ENCODE results near the gene SET.
"Not testable (repeated sequence)": the region's sequence is repeated elsewhere in the genome, so short reads cannot be mapped to it uniquely, and the experiment has no call there.

Gene SET, protein sequence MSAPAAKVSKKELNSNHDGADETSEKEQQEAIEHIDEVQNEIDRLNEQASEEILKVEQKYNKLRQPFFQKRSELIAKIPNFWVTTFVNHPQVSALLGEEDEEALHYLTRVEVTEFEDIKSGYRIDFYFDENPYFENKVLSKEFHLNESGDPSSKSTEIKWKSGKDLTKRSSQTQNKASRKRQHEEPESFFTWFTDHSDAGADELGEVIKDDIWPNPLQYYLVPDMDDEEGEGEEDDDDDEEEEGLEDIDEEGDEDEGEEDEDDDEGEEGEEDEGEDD

DNA sequence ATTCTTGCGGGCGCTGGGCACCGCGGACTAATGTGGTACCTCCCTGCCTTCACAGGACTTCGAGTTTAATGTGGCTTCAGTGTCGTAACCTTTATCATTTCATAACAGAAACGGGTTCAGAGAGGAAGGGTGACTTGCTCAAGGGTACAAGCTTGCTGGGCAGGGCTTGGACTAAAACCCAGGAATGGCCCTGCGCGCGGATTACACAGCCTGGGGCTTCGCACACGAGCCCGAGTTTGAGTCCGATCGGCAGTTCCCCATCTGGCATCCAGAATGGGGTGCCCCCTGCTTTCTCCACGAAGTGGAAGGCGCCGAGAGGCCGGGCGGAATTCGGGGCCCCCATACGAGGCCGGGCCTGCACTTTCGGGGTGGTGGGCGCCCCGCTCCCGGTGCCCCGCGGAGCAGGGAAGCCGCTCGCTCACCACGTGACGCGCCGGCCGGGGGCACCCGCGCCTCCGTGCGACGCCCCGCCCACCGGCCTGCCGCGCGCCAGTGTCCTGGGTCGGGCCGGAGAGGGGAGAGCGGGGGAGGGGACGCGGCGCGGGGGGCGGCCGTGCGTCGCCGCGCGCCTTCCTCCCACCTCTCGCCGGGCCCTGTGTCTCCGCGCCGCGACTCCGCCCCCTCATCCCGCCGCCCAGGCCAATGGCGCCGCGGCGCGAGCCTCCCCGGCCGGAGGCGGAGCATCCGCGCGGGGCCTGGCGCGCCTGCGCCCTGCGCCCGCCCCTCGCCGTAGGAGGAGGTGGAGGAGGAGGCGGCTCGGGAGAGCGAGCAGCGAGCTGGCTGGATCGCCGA lies at the start of gene SET:
Gene SET, plus strand, starts transcription at position 722 of the 792 bp plus-strand sequence. CDS start 361 bp downstream, outside the sequence.
- Histone ChIP-seq H3K27ac (ENCODE audit: low read depth, low read length) (peak within 1 kb of the TSS; percentile 94), H3K4me1 (ENCODE audit: control insufficient read depth, insufficient read depth, low read length) (peaks cover 16% of the 10 kb centered on the region; the same call in 1 of the 2 replicates), H3K36me3 (ENCODE audit: control insufficient read depth, insufficient read depth, low read length) (peaks cover 50% of the 10 kb centered on the region)

GRCh38 chr9:128640603-128641002 lies 48.4 kb upstream of the SET start:
- Histone ChIP-seq H3K4me1 (ENCODE audit: control insufficient read depth, insufficient read depth, low read length) (peaks cover 2% of the 10 kb centered on the region), H3K27me3 (ENCODE audit: control insufficient read depth, insufficient read depth, low read length) (no peaks in the 10 kb centered on the region), H3K4me3 (ENCODE audit: low read depth, low read length) (no peak overlapping the region), H3K36me3 (ENCODE audit: control insufficient read depth, insufficient read depth, low read length) (peaks cover 27% of the 10 kb centered on the region), H3K9me3 (ENCODE audit: control insufficient read depth, insufficient read depth, low read length) (no peaks in the 10 kb centered on the region), H3K9ac (ENCODE audit: low read depth, low read length) (no peak overlapping the region), H3K27ac (ENCODE audit: low read depth, low read length) (no peak overlapping the region)

More for the DNA sequence above, at the start of gene SET:
- H3K9me3 ChIP-seq (ENCODE audit: control insufficient read depth, insufficient read depth, low read length), result no peaks in the 10 kb centered on the region
- peak within 1 kb of the TSS; percentile 94 for H3K4me3 ChIP-seq (ENCODE audit: low read depth, low read length)
- H3K9ac ChIP-seq (ENCODE audit: low read depth, low read length), result peak within 1 kb of the TSS; percentile 93
- H3K27me3 ChIP-seq (ENCODE audit: control insufficient read depth, insufficient read depth, low read length), result no peaks in the 10 kb centered on the region

- H3K9ac ChIP-seq (ENCODE audit: low read depth, low read length), result no peak overlapping the region
- no peak overlapping the region for H3K4me3 ChIP-seq (ENCODE audit: low read depth, low read length)
- no peaks in the 10 kb centered on the region for H3K9me3 ChIP-seq (ENCODE audit: control insufficient read depth, insufficient read depth, low read length)
- H3K4me1 ChIP-seq (ENCODE audit: control insufficient read depth, insufficient read depth, low read length), result no peaks in the 10 kb centered on the region
- no peak overlapping the region for H3K27ac ChIP-seq (ENCODE audit: low read depth, low read length)
- H3K36me3 ChIP-seq (ENCODE audit: control insufficient read depth, insufficient read depth, low read length), result peaks cover 22% of the 10 kb centered on the region
- H3K27me3 ChIP-seq (ENCODE audit: control insufficient read depth, insufficient read depth, low read length), result no peaks in the 10 kb centered on the region
Measured at GRCh38 chr9:128642675-128643245, 46.3 kb upstream of the SET start.

DNA sequence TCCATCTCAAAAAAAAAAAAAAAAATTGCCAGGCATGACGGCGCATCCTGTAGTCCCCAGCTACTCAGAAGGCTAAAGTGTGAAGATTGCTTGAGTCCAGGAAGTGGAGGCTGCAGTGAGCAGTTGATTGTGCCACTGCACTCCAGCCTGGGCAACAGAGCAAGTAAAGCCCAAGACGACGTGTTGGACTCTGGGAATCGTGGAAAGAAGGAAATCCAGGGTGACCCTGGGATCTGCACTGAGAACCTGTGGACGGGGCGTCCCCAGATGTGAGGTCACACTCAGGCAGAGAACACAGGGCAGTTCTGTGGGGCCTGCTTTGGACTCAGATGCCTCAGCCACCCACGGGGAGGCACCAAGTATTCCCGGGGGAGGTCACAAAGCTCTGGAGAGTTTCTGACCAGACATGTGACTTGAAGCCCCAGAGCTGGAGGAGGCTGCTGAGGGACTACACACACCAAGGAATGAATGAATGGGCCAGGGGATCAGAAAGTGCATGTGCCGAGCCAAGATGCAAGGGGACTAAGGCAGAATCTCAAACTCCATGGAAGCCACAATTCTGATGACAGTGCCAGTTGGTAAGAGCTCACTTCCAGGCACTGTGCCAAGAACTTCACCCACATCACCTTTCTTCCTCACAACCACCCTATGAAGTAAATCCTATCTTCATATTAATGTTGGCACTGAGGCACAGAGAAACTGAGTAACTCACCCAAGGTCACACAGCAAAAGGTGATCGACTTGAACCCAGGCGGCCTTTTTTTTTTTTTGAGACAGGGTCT lies 45.3 kb upstream of the SET start:
- Histone ChIP-seq H3K36me3 (ENCODE audit: control insufficient read depth, insufficient read depth, low read length) (peaks cover 17% of the 10 kb centered on the region), H3K9ac (ENCODE audit: low read depth, low read length) (no peak overlapping the region), H3K27ac (ENCODE audit: low read depth, low read length) (no peak overlapping the region), H3K27me3 (ENCODE audit: control insufficient read depth, insufficient read depth, low read length) (no peaks in the 10 kb centered on the region), H3K4me3 (ENCODE audit: low read depth, low read length) (no peak overlapping the region), H3K9me3 (ENCODE audit: control insufficient read depth, insufficient read depth, low read length) (no peaks in the 10 kb centered on the region), H3K4me1 (ENCODE audit: control insufficient read depth, insufficient read depth, low read length) (no peaks in the 10 kb centered on the region)

- not testable (repeated sequence) for H3K36me3 ChIP-seq (ENCODE audit: control insufficient read depth, insufficient read depth, low read length); H3K4me3 ChIP-seq (ENCODE audit: low read depth, low read length); H3K27me3 ChIP-seq (ENCODE audit: control insufficient read depth, insufficient read depth, low read length); H3K9me3 ChIP-seq (ENCODE audit: control insufficient read depth, insufficient read depth, low read length); H3K27ac ChIP-seq (ENCODE audit: low read depth, low read length); H3K4me1 ChIP-seq (ENCODE audit: control insufficient read depth, insufficient read depth, low read length); H3K9ac ChIP-seq (ENCODE audit: low read depth, low read length)
Measured at GRCh38 chr9:128648206-128648605, 40.8 kb upstream of the SET start.

GRCh38 chr9:128651798-128652197 lies 37.2 kb upstream of the SET start:
- Histone ChIP-seq H3K27ac (ENCODE audit: low read depth, low read length) (no peak overlapping the region), H3K27me3 (ENCODE audit: control insufficient read depth, insufficient read depth, low read length) (no peaks in the 10 kb centered on the region), H3K4me1 (ENCODE audit: control insufficient read depth, insufficient read depth, low read length) (no peaks in the 10 kb centered on the region), H3K36me3 (ENCODE audit: control insufficient read depth, insufficient read depth, low read length) (peaks cover 5% of the 10 kb centered on the region; the same call in 1 of the 2 replicates), H3K9me3 (ENCODE audit: control insufficient read depth, insufficient read depth, low read length) (no peaks in the 10 kb centered on the region), H3K4me3 (ENCODE audit: low read depth, low read length) (no peak overlapping the region), H3K9ac (ENCODE audit: low read depth, low read length) (no peak overlapping the region)

DNA sequence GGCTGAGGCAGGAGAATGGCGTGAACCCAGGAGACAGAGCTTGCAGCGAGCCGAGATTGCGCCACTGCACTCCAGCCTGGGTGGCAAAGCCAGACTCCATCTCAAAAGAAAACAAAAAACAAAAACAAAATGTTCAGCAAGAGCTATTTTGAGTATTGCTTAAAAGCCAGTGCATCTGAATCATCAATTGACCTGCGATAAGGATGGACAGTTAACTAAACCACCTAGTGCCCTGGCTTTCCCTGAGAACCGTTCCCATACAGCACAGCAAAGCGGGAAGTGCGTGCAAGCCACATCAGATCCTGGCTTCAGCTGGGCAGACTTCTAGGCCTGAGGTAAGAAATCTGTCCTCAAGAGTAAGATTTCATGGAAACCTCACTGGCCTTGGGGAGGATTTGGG lies 35.1 kb upstream of the SET start:
- Histone ChIP-seq H3K9me3 (ENCODE audit: control insufficient read depth, insufficient read depth, low read length) (no peaks in the 10 kb centered on the region), H3K4me3 (ENCODE audit: low read depth, low read length) (no peak overlapping the region), H3K27me3 (ENCODE audit: control insufficient read depth, insufficient read depth, low read length) (no peaks in the 10 kb centered on the region), H3K9ac (ENCODE audit: low read depth, low read length) (no peak overlapping the region), H3K36me3 (ENCODE audit: control insufficient read depth, insufficient read depth, low read length) (peaks cover 5% of the 10 kb centered on the region; the same call in 1 of the 2 replicates), H3K27ac (ENCODE audit: low read depth, low read length) (no peak overlapping the region), H3K4me1 (ENCODE audit: control insufficient read depth, insufficient read depth, low read length) (no peaks in the 10 kb centered on the region)

DNA sequence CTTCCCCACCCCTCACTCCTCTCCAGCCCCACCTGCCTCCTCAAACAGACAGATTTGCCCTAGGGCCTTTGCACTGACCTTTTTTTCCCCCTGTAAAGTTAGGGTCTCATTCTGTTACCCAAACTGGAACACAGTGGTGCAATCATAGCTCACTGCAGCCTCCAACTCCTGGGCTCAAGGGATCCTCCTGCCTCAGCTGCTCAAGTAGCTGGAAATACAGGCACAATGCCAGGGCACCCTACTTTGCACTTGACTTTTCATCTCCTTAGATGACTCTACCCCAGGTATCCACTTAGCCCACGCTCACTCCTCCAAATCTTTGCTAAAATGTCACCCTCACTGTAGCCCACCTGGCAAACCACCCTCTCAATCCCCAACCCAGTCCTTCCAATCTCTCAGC lies 34.5 kb upstream of the SET start:
- Histone ChIP-seq H3K9ac (ENCODE audit: low read depth, low read length) (no peak overlapping the region), H3K4me1 (ENCODE audit: control insufficient read depth, insufficient read depth, low read length) (no peaks in the 10 kb centered on the region), H3K27ac (ENCODE audit: low read depth, low read length) (no peak overlapping the region)

GRCh38 chr9:128656416-128657343 lies 32.3 kb upstream of the SET start, which contains the start of gene DYNC2I2:
Gene DYNC2I2 (minus strand): TSS chr9:128656847. CDS start chr9:128656726, 121 bp downstream.
- Histone ChIP-seq H3K9me3 (ENCODE audit: control insufficient read depth, insufficient read depth, low read length) (no peaks in the 10 kb centered on the region), H3K36me3 (ENCODE audit: control insufficient read depth, insufficient read depth, low read length) (peaks cover 3% of the 10 kb centered on the region; the same call in 1 of the 2 replicates), H3K4me3 (ENCODE audit: low read depth, low read length) (peak within 1 kb of the TSS; percentile 71), H3K27ac (ENCODE audit: low read depth, low read length) (peak within 1 kb of the TSS; percentile 99), H3K4me1 (ENCODE audit: control insufficient read depth, insufficient read depth, low read length) (no peaks in the 10 kb centered on the region), H3K27me3 (ENCODE audit: control insufficient read depth, insufficient read depth, low read length) (no peaks in the 10 kb centered on the region), H3K9ac (ENCODE audit: low read depth, low read length) (peak within 1 kb of the TSS; percentile 100)

More for the DNA sequence above, 34.5 kb upstream of the SET start:
- Histone ChIP-seq H3K36me3 (ENCODE audit: control insufficient read depth, insufficient read depth, low read length) (peaks cover 3% of the 10 kb centered on the region; the same call in 1 of the 2 replicates), H3K9me3 (ENCODE audit: control insufficient read depth, insufficient read depth, low read length) (no peaks in the 10 kb centered on the region), H3K4me3 (ENCODE audit: low read depth, low read length) (no peak overlapping the region), H3K27me3 (ENCODE audit: control insufficient read depth, insufficient read depth, low read length) (no peaks in the 10 kb centered on the region)

- no peaks in the 10 kb centered on the region for H3K9me3 ChIP-seq (ENCODE audit: control insufficient read depth, insufficient read depth, low read length)
- H3K4me3 ChIP-seq (ENCODE audit: low read depth, low read length), result peak overlapping the region; percentile 71
- H3K27me3 ChIP-seq (ENCODE audit: control insufficient read depth, insufficient read depth, low read length), result no peaks in the 10 kb centered on the region
- H3K4me1 ChIP-seq (ENCODE audit: control insufficient read depth, insufficient read depth, low read length), result no peaks in the 10 kb centered on the region
- H3K36me3 ChIP-seq (ENCODE audit: control insufficient read depth, insufficient read depth, low read length), result peaks cover 3% of the 10 kb centered on the region; the same call in 1 of the 2 replicates
- H3K9ac ChIP-seq (ENCODE audit: low read depth, low read length), result peak overlapping the region; percentile 100; the same call in 1 of the 2 replicates
- peak overlapping the region; percentile 99 for H3K27ac ChIP-seq (ENCODE audit: low read depth, low read length)
Measured at GRCh38 chr9:128657344-128657704, 31.7 kb upstream of the SET start.

Measured in HUES48 (cell line).